Parathyroid adenoma (tissue), 2 donors: Measurements from ENCODE around the gene PDE4A.

ENCODE experiments used
- H2AFZ ChIP-seq: fragments of 300-600 bp; sonication (generic); one replicate; pipeline ENCODE4 v1.7.0; 2017; ENCODE audit warnings: antibody characterized with exemption, mild to moderate bottlenecking
- H3K27ac ChIP-seq: fragments of 300-600 bp; sonication (generic); one replicate; pipeline ENCODE4 v1.7.0; 2017
- H3K27me3 ChIP-seq: fragments of 300-600 bp; sonication (generic); one replicate; pipeline ENCODE4 v1.7.0; 2017; ENCODE audit warnings: low read length; ENCODE audit not compliant: control insufficient read depth, insufficient read depth
- H3K36me3 ChIP-seq: fragments of 300-600 bp; sonication (generic); one replicate; pipeline ENCODE4 v1.7.0; 2017; ENCODE audit warnings: low read length; ENCODE audit not compliant: control insufficient read depth, insufficient read depth
- H3K4me1 ChIP-seq: fragments of 300-600 bp; sonication (generic); one replicate; pipeline ENCODE4 v1.7.0; 2017; ENCODE audit warnings: control low read depth
- H3K4me2 ChIP-seq: fragments of 300-600 bp; sonication (generic); one replicate; pipeline ENCODE4 v1.7.0; 2017; ENCODE audit warnings: low read length
- H3K4me3 ChIP-seq: fragments of 300-600 bp; sonication (generic); one replicate; pipeline ENCODE4 v1.7.0; 2017; ENCODE audit warnings: low read depth, low read length
- H3K79me2 ChIP-seq: fragments of 300-600 bp; sonication (generic); one replicate; pipeline ENCODE4 v1.7.0; 2017; ENCODE audit warnings: control low read depth
- H3K9ac ChIP-seq: fragments of 300-600 bp; sonication (generic); one replicate; pipeline ENCODE4 v1.7.0; 2017; ENCODE audit warnings: mild to moderate bottlenecking
- H3K9me3 ChIP-seq: fragments of 300-600 bp; sonication (generic); one replicate; pipeline ENCODE4 v1.7.0; 2017; ENCODE audit warnings: low read length; ENCODE audit not compliant: control insufficient read depth
- CTCF ChIP-seq: fragments of 300-600 bp; sonication (generic); IDR thresholded peaks from one replicate; pipeline ENCODE4 v1.7.0; 2017; ENCODE audit warnings: antibody characterized with exemption, mild to moderate bottlenecking
- donor health status: primary hyperparathyroidism.

Gene PDE4A

DNA sequence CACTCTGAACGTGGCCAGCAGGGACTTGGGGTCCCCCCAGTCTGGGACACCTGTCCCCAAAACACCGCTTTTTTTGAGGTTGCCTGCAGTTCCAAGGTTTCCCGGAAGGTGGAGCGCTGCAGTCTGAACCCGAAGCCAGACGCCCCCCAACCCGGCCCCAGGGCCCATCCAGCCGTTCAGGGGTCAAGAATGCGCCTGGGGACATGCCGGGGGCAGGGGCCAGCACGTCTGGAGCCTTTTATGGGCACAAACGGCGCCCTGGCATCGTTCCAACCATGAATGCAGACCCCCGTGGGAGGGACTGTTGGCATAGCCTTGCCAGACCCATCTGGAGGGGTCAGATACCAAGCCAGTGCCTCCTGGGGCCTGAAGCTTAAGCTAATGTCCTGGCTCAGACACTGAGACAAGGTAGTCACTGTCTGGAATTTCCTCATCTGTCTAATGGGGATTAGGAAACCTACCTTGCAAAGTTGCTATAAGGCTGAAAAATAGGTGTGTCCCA, 90.0 kb downstream of the PDE4A start:
- H3K27me3 ChIP-seq, result peaks cover 4% of the 10 kb centered on the region

DNA sequence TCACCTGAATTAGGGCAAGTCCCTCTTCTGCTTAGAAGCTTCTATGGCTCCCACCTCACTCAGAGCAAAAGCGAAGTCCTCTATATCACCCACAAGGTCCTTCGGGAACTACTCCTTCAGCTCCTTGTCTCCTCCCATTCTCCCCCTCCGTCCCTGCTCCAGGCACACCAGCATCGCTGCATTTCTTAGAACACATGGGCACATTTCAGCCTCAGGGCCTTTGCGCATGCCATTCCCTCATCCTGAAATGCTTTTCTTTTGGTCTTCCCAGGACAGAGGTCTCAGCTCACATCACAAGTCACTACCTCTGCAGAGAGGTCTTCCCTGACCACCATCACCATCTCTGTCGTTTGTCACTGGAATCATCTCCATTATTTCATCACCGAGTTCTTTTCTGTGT, 92.9 kb downstream of the PDE4A start:
- Histone ChIP-seq H3K9ac (no peak overlapping the region), H3K36me3 (no peaks in the 10 kb centered on the region), H3K27me3 (peaks cover 4% of the 10 kb centered on the region), H2AFZ (no peak overlapping the region), H3K79me2 (no peaks in the 10 kb centered on the region), H3K4me2 (no peak overlapping the region), H3K27ac (no peak overlapping the region), H3K4me3 (no peak overlapping the region), H3K4me1 (no peaks in the 10 kb centered on the region), H3K9me3 (no peaks in the 10 kb centered on the region)
- no peak for TF ChIP-seq CTCF

More for the DNA sequence above, 90.0 kb downstream of the PDE4A start:
- no peak overlapping the region for H3K9ac ChIP-seq
- H3K79me2 ChIP-seq, result no peaks in the 10 kb centered on the region
- no peak overlapping the region for H3K27ac ChIP-seq
- H3K4me3 ChIP-seq, result no peak overlapping the region
- H3K4me1 ChIP-seq, result no peaks in the 10 kb centered on the region
- no peak overlapping the region for H3K4me2 ChIP-seq
- no peaks in the 10 kb centered on the region for H3K9me3 ChIP-seq
- H2AFZ ChIP-seq, result peak overlapping the region; percentile 33
- H3K36me3 ChIP-seq, result no peaks in the 10 kb centered on the region
- peak; percentile 75 for TF ChIP-seq CTCF

GRCh38 chr19:10514211-10515145, 94.1 kb downstream of the PDE4A start:
- no peaks in the 10 kb centered on the region for H3K9me3 ChIP-seq
- no peak overlapping the region for H3K9ac ChIP-seq
- no peak overlapping the region for H3K27ac ChIP-seq
- H3K4me2 ChIP-seq, result peak overlapping the region; percentile 22
- peak overlapping the region; percentile 28 for H2AFZ ChIP-seq
- H3K4me3 ChIP-seq, result no peak overlapping the region
- H3K79me2 ChIP-seq, result no peaks in the 10 kb centered on the region
- TF ChIP-seq CTCF, result no peak
- H3K27me3 ChIP-seq, result peaks cover 4% of the 10 kb centered on the region
- no peaks in the 10 kb centered on the region for H3K36me3 ChIP-seq
- H3K4me1 ChIP-seq, result no peaks in the 10 kb centered on the region

- H2AFZ ChIP-seq, result no peak overlapping the region
- H3K4me2 ChIP-seq, result no peak overlapping the region
- no peak overlapping the region for H3K27ac ChIP-seq
- no peak overlapping the region for H3K9ac ChIP-seq
- H3K36me3 ChIP-seq, result no peaks in the 10 kb centered on the region
- no peak overlapping the region for H3K4me3 ChIP-seq
- H3K4me1 ChIP-seq, result no peaks in the 10 kb centered on the region
- H3K9me3 ChIP-seq, result no peaks in the 10 kb centered on the region
- no peak for TF ChIP-seq CTCF
- H3K27me3 ChIP-seq, result peaks cover 4% of the 10 kb centered on the region
- no peaks in the 10 kb centered on the region for H3K79me2 ChIP-seq
These were observed 95.7 kb downstream of the PDE4A start for GRCh38 chr19:10516064-10516385.
